GM18858 (cell line): ENCODE data around the gene TOX3.

ENCODE experiments used
- ATAC-seq: cut with Tn5 transposase; IDR thresholded peaks from one replicate; pipeline ENCODE4 v1.9.1; 2021; ENCODE audit not compliant: unreplicated experiment

TOX3 gene

DNA sequence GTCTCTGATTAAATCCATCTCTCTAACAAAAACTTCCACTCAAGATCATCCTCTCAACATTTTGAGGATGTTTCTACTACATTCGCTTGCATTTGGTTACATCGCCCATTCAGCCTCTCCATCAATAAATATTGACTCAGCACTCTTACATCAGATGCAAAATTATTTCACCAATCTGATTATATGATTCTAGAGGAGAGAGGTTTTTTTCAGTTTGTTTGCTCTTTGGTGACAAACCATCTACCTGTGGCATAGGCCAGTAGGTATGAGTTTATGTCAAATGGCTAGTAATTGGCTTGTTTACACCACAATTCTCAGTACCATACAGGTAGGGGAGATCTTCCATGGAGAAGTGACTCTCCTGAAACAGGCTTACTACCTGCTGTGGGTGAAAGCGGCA is 52.3 kb downstream of the TOX3 start:
- ATAC-seq: no peak

DNA sequence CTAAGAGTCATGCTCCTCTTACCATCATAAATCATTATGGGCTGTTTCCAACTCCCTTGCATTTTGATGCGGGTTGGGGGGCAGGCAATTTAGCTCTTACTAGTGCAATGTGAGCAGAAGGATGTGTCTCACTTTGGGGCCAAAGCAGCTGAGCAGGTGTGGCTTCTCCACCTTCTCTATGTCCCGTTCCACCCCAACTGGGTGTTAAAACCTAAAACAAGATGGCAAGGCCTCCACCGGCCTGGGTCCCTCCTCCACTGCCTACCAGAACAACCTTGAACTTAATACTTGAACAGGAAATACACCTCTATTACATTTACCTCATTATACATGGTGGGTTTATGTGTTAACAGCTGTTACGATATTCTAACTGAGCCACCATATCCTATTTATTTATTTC is 52.8 kb downstream of the TOX3 start:
- ATAC-seq: no peak

DNA sequence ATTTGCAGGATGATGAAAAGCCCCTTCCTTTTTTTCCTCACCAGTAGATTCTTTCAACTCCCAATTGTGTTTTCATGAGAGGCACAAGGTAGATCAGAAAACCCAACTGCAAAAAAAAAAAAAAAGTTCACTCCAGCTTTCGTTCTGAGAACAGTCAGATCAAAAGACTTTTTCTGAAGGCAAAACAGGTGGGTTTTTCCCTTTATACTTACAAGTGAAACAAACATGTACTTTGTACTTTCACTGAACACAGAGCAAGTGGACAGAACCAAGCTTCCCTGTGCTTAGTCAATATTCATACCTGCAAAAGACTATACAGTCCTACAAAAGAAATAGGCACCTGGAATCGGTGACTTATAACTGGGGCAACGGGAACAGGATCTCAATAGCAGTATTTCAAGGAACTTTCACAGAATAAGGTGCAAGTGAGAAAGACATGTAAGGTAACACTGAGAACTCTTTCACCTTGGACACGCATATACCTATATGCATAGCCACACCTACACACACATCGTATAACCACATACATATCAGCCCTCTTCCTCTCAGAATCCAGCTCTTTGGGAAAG is 54.1 kb downstream of the TOX3 start:
- ATAC-seq: peak; percentile 85

DNA sequence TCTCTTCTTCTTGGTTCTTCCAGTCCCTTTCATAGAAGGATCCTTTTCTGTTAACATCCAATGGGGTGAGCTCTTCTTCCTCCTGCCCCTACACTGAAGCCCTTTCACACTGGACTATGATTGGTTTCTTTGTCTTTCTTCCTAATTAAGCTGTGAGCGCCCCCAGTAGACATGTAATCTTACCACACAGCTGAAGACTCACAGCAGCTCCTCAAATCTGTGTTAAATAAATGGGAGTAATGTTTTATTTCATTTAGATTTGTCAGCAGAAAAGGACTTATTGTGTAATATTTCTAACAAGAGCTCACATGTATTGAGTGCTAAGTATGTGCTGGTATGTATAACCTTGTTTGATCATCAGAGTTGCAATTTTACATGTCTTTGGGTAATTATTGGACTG is 55.7 kb downstream of the TOX3 start:
- ATAC-seq: no peak

DNA sequence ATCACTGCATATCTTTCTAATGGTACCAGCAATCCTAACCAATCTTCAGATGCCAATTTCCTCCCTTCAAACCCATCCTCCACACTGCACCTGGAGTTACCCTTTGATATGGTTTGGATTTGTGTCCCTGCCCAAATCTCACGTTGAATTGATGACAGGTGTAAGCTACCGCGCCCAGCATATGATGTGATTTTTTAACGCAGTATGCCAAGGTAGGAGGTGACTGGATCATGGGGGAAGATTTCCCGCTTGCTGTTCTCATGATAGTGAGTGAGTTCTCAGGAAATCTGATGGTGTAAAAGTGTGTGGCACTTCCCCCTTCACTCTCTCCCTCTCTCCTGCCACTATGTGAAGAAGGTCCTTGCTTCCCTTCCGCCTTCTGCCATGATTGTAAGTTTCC is 57.0 kb downstream of the TOX3 start:
- ATAC-seq: no peak

DNA sequence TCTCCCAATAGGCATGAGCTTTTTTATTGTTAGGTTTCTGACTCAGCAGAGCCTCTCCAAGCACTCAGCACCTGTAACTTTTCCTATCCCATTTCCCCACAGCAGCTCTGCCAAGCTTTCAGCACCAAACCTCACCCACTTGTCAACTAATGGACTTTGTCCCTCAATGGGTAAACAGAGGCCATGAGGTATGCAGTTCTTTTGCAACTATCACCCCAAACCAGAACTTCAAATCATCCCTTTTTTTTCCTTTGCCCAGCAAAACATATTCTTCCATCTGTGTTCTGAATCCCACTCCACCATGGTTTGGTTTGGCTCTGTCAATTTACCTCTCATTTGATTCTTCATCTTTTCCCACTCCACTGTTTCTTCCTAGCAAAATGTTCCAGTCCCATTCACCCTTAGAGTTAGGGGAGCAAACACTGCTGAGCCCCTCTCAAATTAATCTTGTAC is 58.1 kb downstream of the TOX3 start:
- no peak for ATAC-seq

DNA sequence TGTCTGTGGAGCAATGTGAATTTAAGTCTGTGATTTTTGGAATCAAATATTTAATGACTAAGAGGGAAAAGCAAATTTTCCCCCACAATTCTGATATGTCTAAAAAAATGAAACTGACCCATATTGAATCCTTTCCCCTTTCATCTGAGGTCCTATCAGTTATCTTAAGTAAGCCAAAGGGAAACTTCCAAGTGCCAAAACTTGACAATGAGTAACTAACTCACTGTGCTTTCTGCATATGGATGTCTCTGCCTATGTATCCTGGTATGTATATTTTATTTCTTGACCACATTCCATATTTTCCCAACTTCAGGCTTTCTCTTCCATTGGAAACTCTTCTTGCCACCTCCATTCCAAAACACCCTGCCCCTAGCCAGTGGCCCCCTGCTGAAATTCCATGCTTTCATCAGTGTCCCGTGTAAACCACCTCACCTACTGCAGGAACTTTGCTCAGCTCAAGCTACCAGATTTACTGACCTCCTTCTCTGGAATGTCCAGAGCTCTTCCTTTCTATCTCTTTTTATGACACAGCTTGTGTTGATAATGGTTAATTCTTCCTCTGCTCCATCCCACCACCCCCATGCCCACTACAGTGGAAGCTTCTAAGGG is 59.0 kb downstream of the TOX3 start:
- no peak for ATAC-seq

DNA sequence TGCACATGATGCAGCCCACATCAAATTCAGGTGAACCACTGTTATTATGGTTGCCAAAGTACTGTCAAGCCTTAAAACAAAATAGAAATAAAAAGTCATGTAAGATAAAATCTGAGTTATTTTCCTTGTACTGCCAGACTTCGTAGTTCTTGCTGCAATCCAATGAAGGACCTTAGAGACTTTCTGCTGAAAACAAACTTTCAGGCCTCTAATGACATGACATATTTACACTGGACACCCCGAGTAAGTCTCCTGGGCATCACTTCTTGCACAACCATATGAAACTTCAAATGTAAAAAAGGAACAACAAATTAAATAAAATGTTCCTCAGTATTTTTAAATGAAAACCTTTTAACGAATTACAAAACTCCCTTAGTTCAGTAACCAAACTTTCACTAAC is 66.7 kb downstream of the TOX3 start:
- ATAC-seq: no peak

DNA sequence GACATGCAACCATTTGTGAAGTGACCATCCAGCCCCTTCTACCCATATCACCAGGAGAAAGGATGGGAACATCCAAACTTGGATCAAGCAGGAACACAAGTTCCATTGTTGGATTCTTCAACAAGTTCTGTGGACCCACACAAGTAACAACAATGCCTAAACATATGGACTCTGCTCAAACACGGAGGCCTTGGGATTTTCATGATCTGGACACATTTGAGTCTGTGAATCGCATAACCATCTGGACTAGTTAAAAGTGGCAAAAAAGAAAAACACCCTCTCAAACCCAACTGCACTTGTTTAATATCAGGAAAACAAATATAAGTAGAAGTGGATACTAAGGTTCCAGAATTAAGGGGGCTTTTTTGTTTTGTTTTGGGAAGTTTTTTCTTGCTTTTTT is 70.8 kb downstream of the TOX3 start:
- no peak for ATAC-seq

DNA sequence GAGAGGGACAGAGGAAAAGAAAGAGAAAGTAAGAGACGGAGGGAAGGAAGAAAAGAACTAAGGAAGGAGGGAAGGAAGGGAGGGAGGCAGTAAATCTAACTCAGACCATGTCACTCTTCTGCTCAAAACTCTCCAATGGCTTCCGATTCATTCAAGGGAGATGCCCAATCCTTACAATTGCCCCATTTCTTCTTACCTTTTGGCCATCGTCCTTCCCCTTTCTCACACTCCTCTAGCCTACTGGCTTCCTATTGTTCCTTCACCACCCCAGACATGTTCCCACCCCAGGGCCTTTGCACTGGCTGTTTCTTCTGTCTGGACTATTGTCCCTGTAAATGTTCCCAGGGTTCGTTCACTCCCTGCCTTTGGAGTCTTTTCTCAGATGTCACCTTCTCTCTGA is 72.3 kb downstream of the TOX3 start:
- ATAC-seq: no peak

DNA sequence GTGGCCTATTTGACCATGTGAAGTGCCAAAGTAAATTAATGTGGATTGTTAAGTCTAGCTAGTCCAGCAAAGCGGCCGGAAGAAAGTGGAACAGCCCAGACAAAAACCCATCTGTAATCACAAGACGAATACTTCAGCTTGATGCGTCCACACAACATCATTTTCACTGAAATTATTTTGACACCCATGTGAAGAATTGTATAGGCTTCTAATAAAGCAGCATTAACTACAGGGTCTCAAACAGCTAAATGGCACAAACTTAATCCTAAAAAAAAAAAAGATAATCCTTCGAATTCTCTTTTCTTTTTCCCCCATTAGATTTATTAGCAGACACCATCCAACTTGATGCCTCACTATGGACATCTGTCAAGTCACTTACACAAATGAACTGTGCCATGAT is 73.8 kb downstream of the TOX3 start:
- no peak for ATAC-seq

DNA sequence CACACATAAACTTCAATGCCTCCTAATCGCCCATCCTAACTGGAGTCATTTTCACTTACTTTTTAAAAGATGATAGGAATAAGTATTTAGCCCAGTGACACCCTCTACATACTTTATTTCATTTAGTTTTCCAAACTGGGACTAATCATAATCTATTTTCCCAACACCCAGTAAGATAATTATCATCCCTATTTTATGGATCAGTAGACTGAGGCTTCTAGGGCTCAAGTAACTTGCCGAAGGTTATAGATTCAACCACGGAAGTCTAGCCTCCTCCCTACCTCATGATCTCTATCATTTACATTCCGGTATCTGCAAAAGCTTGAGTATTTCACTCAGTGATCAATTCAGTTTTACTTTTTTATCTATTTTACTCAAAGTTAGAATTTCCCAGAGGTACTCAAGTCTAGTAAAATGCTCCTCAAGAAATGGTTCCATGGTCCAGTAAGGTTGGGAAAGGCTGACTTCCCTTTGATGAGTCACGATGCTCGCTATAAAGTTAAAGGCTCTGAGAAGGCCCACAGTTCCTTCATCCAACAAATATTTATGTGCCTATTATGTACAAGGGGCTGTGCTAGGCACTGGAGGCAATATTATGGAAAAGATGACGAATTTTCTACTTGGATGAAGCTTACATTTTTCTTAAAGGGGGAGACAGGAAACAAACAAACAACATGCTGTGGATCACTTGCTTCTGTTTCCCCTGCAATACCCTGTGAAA is 75.1 kb downstream of the TOX3 start:
- ATAC-seq: no peak

DNA sequence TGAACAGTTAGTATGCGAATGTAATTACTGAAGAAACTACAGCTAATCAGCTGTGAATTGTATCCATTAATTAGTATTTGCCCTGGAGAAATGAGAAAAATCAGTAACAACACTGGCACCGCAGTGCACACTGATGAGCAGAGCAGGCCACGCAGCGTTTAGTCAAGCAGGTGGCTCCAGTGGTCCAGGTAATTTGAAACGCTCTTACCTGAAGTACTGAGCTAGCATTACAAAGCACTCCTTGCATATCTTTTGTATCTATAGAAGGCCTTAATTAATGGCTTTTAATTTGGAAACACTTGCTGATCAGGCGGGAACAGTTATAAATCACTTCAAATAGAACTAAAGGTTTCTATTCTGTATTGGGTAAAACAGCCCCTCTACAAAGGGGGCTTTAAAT is 76.4 kb downstream of the TOX3 start:
- no peak for ATAC-seq

DNA sequence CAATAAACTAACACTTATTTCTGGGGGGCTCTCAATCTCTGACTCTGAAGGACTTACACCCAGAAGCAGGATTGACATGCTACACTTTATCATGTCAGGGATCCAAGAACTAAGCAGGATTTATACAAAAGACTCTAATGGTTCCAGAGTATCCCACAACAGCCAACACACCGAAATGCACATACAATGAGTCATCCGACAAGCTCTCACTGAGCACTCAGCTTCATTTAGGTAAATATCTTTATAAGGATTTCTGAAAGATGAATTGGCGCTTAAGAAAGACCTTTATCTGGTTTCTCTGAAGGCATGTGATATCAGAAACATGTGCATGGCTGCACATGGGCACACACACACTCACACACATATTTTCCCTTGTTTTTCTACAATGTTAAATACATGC is 77.2 kb downstream of the TOX3 start:
- ATAC-seq: no peak

DNA sequence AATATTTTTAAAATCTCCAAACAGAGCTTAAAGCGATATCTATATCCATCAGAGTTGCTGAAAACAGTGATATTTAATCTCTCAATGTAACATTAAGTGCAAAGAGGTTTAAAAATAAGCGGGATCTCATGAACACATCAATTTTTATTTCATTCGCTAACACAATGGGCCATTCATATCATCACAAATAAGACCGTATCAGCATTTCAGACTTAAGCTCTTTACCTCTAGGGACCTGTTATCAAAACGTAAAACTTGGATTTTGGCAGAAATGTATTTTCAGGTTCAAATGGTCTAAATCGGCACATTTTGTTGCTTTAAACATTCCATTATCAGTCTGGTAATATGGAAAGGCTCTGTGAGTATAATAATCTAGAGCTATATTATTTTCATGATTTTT is 77.9 kb downstream of the TOX3 start:
- ATAC-seq: no peak

DNA sequence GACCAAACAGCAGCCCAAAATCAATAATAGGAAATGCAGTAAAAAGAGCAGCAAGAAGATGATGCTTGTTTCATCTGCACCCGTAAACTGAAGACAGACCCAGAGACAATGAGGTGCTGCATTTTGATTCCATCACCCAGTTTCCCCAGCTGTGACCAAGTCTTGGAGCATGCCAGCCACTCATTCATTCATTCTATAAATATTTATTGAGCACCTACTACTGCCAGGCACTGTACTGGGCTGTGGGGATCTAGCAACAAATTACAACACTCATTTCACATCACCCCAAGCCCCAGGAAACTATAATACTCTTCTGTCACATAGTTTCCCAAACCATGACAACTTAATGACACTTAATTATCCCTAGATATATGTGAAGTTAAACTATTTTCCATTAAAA is 79.2 kb downstream of the TOX3 start:
- no peak for ATAC-seq

DNA sequence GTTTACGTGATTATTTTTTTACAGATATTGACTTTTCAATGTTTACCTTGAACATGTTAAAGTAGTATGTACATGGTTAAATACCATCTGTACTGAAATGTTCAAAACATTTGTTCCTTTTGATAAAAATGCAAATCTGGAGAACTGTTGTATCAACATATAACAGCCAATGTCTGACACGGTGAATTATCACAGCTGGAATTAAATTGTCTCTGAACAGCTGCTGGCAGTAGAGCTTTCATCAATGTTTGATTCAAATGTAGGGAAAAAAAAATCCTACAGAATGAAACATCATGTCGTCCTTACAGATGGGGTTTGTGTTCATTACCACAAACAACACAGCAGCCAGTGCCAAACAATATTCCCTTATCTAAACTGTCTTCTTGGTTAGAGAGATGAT is 79.9 kb downstream of the TOX3 start:
- ATAC-seq: no peak

DNA sequence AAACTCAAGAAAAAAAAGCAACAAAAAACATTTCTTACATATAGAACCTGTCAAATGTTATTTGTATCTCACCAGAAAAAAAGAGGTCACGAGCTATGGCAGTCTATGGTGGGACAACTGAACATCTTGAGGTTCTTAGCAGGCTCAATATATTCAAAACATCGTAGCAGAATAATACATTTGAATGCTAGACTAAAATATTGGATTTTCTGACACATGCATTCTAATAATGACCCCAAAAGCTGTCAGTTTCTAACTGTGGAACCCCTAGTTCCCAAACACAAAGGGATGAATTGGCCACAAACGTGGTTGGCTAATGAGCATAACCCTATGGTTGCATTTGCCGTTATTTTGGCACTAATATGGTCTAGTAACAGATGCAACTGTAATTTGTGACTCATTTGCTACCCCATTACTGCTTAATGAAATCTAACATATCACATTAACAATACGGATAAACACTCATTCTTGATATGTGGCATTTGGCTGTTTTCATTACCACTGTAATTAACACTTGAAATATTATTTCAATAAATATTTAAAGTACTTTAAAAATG is 81.2 kb downstream of the TOX3 start:
- no peak for ATAC-seq

DNA sequence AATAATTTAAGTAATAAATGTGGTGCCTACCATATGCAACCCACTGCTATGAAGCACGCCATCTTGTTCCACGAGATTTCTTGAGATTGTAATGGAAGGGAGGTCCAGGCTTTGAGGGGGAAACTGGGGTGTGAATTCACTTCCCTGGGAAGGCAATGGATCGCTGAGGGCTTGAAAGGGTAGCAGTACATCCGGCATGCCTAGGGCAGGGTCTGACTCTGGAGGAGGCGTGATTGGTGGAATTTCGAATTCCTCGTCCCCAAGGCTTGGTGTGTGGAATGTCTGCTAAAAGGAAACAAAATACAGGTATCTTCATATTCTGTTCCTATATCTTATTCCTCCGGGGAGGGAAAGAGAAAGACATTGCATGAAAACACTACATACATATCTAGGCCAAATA is 83.0 kb downstream of the TOX3 start:
- ATAC-seq: no peak

DNA sequence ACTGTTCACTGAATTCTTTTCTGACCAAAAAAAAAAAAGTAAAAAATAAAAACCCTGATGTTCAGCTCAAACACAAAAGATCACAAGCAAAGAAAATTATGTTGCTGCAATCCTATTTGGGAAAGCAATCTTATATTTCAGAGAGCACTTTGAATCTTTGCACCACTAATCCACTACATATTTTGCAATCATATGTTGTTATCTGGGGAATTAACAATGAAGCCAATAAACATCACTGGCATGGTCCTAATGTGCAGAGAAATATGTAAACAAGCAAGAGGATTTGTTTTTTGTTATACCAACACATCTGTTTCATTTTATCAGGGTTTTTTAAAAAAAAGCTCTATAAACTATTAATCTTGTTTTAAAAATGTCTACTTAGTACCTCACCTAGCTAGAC is 84.1 kb downstream of the TOX3 start:
- no peak for ATAC-seq

DNA sequence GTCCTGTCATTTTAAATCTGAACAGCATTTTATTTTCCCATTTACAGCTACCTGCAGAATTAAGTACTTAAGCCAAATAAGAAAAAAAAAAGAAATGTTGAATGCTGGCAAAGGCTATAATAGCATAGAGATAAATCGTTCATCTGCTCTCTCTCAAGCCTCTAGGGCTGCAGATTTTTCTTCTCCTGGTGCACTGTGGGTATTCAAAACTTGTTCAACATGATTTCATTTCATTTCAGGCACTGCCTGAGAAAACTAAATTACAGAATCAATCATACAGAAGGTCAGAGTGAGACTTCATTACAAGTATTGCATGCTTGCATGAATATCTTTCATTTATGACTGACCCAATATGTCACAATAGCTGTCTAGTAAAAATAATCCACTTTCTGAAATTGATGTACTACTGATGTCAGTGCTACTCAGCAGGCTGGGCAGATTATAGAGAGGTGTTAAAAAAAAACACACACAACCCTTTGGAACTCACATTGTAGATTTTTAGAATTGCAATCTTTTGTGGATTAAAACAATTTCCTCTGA is 86.2 kb downstream of the TOX3 start:
- ATAC-seq: no peak

DNA sequence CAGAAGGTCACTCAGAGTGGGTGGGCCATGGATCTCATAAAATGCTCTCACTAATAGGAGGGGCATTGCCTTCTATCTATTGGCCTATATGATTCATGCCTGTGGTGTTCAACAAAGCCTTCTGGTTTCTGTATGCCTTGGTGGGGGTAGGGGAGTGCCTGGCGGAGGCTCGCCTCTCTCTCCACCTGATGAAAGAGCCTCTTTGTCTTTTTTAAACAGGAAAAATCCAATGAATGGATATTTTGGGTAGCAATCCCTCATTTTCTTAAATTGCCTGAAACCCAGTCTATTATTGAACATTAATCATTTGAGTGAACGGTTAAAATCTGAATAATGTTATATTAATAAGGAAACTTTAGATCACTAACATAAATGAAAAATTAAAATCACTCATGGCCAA is 90.6 kb downstream of the TOX3 start:
- no peak for ATAC-seq
